SK-N-SH treated with all-trans-retinoic acid at 6 μM for 48 hours (cell line): ENCODE results near the gene EFCAB5.
"Not testable (repeated sequence)": the region's sequence is repeated elsewhere in the genome, so short reads cannot be mapped to it uniquely, and the experiment has no call there.

Experiments used
- ARNTL ChIP-seq: fragments of 450-650 bp; formaldehyde crosslinking; IDR thresholded peaks from 2 replicates; pipeline ENCODE4 v1.5.0; 2020; ENCODE audit warnings: low read depth, mild to moderate bottlenecking, moderate library complexity, borderline replicate concordance
- BACH2 ChIP-seq: fragments of 250-450 bp; sonication (Bioruptor Pico); IDR thresholded peaks from 2 replicates; pipeline ENCODE4 v1.9.0; 2021; ENCODE audit warnings: mild to moderate bottlenecking, borderline replicate concordance
- CREB5 ChIP-seq: fragments of 250-450 bp; sonication (Bioruptor Pico); IDR thresholded peaks from 2 replicates; pipeline ENCODE4 v1.5.1; 2020; ENCODE audit warnings: low read depth, mild to moderate bottlenecking, moderate library complexity
- CSRNP3 ChIP-seq: fragments of 250-450 bp; sonication (Bioruptor Pico); IDR thresholded peaks from 2 replicates; pipeline ENCODE4 v1.5.1; 2021; ENCODE audit warnings: mild to moderate bottlenecking, moderate library complexity
- GLIS3 ChIP-seq: fragments of 250-450 bp; sonication (Bioruptor Pico); IDR thresholded peaks from 2 replicates; pipeline ENCODE4 v1.5.0; 2020; ENCODE audit warnings: mild to moderate bottlenecking, moderate library complexity
- PATZ1 ChIP-seq: fragments of 250-450 bp; sonication (Bioruptor Pico); IDR thresholded peaks from 2 replicates; pipeline ENCODE4 v1.8.0; 2020; ENCODE audit warnings: mild to moderate bottlenecking, moderate library complexity, borderline replicate concordance
- PPARA ChIP-seq: fragments of 250-450 bp; sonication (Bioruptor Pico); IDR thresholded peaks from 2 replicates; pipeline ENCODE4 v1.5.0; 2020; ENCODE audit warnings: mild to moderate bottlenecking, borderline replicate concordance
- RARB ChIP-seq: fragments of 250-450 bp; sonication (Bioruptor Pico); IDR thresholded peaks from 2 replicates; pipeline ENCODE4 v1.8.0; 2021; ENCODE audit warnings: mild to moderate bottlenecking, moderate library complexity
- TOX ChIP-seq: fragments of 250-450 bp; sonication (Bioruptor Pico); IDR thresholded peaks from 2 replicates; pipeline ENCODE4 v1.8.0; 2021; ENCODE audit warnings: mild to moderate bottlenecking, moderate library complexity, borderline replicate concordance
- ZFP3 ChIP-seq: fragments of 250-450 bp; sonication (Bioruptor Pico); IDR thresholded peaks from 2 replicates; pipeline ENCODE4 v1.5.0; 2020; ENCODE audit warnings: mild to moderate bottlenecking, moderate library complexity
- ZFP30 ChIP-seq: fragments of 450-650 bp; formaldehyde crosslinking; IDR thresholded peaks from 2 replicates; pipeline ENCODE4 v1.5.0; 2022; ENCODE audit warnings: mild to moderate bottlenecking, moderate library complexity
- ZNF70 ChIP-seq: fragments of 450-650 bp; formaldehyde crosslinking; IDR thresholded peaks from 2 replicates; pipeline ENCODE4 v1.5.0; 2020; ENCODE audit warnings: mild to moderate bottlenecking, moderate library complexity
- ZNF8 ChIP-seq: fragments of 450-650 bp; formaldehyde crosslinking; IDR thresholded peaks from 2 replicates; pipeline ENCODE4 v1.5.0; 2020; ENCODE audit warnings: mild to moderate bottlenecking, moderate library complexity

GRCh38 chr17:30147860-30148259, 206.4 kb downstream of the EFCAB5 start:
- not testable (repeated sequence) for TF ChIP-seq CREB5; TOX; ARNTL (CRISPR knock-in tag); PPARA (CRISPR knock-in tag); RARB; ZFP3 (CRISPR knock-in tag); ZNF8 (CRISPR knock-in tag); PATZ1 (CRISPR knock-in tag); CSRNP3; GLIS3 (CRISPR knock-in tag); BACH2 (CRISPR knock-in tag); ZFP30 (CRISPR knock-in tag); ZNF70 (CRISPR knock-in tag)
